SK-N-SH treated with all-trans-retinoic acid at 6 μM for 48 hours (cell line): ENCODE data around the gene MOCS1.

ENCODE experiments used
- OSR1 ChIP-seq: fragments of 250-450 bp; sonication (Bioruptor Pico); IDR thresholded peaks from 2 replicates; pipeline ENCODE4 v1.8.0; 2022; ENCODE audit warnings: moderate library complexity, mild to moderate bottlenecking, inconsistent platforms
- PATZ1 ChIP-seq: fragments of 250-450 bp; sonication (Bioruptor Pico); IDR thresholded peaks from 2 replicates; pipeline ENCODE4 v1.8.0; 2020; ENCODE audit warnings: mild to moderate bottlenecking, moderate library complexity, borderline replicate concordance
- PPARA ChIP-seq: fragments of 250-450 bp; sonication (Bioruptor Pico); IDR thresholded peaks from 2 replicates; pipeline ENCODE4 v1.5.0; 2020; ENCODE audit warnings: mild to moderate bottlenecking, borderline replicate concordance
- RARB ChIP-seq: fragments of 250-450 bp; sonication (Bioruptor Pico); IDR thresholded peaks from 2 replicates; pipeline ENCODE4 v1.8.0; 2021; ENCODE audit warnings: mild to moderate bottlenecking, moderate library complexity
- ZNF565 ChIP-seq: fragments of 450-650 bp; formaldehyde crosslinking; conservative IDR thresholded peaks from 2 replicates; pipeline ENCODE4 v1.5.0; 2020; ENCODE audit warnings: low read depth, mild to moderate bottlenecking, moderate library complexity

- TF ChIP-seq PPARA (CRISPR knock-in tag) (no peak), ZNF565 (CRISPR knock-in tag) (no peak), RARB (CRISPR knock-in tag) (no peak), OSR1 (CRISPR knock-in tag) (no peak), PATZ1 (CRISPR knock-in tag) (no peak)
These were observed 13.4 kb upstream of the MOCS1 start for GRCh38 chr6:39947611-39948068.
